ENCODE measurements around the gene MST1R.

MST1R gene

DNA sequence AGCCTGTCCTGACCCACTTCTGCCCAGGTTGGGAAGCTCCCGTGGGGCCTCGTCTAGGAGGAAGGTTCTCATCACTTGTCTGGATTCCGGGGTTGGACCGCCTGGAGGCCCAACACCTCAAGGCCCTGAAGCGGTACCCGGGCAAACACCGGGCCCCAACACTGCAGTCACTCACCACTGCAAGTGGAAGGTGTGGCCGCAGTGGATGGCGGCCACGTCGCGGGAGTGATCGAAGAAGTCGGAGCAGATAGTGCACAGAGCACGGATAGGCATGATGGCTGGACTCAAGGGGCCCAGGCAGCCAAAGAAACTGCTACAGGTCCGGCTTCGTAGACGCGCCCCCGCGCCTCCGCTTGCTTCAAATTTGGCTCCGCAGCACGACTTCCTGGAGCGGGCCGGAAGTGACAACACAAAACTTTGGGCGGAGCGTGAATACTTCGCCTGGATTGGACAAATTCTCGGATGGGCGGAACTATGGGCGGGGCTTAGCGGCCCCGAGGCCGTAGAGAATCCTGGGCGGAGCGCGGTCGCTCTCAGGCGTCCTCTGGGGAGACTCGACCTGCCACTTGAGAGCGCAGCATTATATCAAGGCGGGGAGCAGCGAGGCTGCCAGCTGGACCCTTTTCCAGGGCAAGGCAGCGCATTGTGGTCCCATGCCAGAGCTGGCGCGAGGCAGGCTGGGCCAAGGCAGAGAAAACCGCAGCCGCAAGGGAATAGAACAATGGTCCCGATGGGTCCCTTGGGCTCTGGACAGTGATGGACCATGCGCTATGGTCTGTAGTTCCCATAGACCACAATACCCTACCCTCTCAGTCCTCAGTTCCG, 47.3 kb downstream of the MST1R start, which contains the start of gene TRAIP:
TSS of gene TRAIP (minus strand) at position 384 of the 825 bp plus-strand sequence. CDS start at position 273, 111 bp downstream.
- H3K4me3 ChIP-seq (ENCODE audit: low read length): peak within 1 kb of the TSS; percentile 83
- TF ChIP-seq, protein P1, sequence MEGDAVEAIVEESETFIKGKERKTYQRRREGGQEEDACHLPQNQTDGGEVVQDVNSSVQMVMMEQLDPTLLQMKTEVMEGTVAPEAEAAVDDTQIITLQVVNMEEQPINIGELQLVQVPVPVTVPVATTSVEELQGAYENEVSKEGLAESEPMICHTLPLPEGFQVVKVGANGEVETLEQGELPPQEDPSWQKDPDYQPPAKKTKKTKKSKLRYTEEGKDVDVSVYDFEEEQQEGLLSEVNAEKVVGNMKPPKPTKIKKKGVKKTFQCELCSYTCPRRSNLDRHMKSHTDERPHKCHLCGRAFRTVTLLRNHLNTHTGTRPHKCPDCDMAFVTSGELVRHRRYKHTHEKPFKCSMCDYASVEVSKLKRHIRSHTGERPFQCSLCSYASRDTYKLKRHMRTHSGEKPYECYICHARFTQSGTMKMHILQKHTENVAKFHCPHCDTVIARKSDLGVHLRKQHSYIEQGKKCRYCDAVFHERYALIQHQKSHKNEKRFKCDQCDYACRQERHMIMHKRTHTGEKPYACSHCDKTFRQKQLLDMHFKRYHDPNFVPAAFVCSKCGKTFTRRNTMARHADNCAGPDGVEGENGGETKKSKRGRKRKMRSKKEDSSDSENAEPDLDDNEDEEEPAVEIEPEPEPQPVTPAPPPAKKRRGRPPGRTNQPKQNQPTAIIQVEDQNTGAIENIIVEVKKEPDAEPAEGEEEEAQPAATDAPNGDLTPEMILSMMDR (conservative IDR thresholded peaks at IDR 0.05; ENCODE audit: low read depth, low read length): no peak
- peak; percentile 62 for DNase-seq (ENCODE audit: low read depth)

DNA sequence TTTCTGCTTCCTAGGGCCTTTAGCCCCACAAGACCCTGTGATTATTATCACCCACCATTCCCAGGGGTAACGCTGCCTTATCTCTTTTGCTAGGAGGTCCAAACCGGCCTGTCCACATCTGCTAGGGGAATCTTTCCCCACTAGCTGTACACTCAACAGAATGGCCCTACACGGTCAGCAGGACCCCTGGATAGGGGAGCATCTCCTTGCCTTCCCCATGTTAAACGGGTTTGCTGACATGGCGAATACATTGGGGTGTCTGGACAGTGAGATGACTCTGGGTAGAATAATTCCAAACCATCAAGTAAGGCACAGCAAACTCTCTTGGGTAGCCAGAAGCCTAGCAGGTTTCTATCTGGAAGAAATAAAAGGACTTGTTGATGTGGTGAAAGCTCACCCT, 48.0 kb downstream of the MST1R start:
- TF ChIP-seq, protein P1 (conservative IDR thresholded peaks at IDR 0.05; ENCODE audit: low read depth, low read length): no peak
- H3K4me3 ChIP-seq (ENCODE audit: low read length): peak overlapping the region; percentile 83
- no peak for DNase-seq (ENCODE audit: low read depth)

DNA sequence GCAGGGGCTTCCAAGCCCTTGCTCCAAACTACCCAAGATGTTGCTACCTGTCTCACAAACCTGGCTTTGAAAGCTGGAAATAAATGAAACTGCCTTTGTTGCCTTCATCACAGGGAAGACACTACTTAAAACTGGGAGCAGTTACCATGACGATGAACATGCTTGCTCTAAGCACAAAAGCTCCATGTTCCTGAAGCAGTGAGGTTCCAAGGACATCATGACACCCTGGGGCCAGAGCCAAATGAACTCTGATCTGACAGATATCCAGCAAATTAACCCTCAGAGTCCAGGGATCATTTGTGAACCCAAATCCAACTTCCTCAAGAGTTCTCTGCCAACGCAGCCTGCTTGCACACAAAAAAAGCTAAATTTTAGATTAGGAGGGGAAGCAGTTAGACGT, 58.0 kb downstream of the MST1R start:
- H3K4me3 ChIP-seq (ENCODE audit: low read length): no peak overlapping the region
- no peak for DNase-seq (ENCODE audit: low read depth)
- TF ChIP-seq, protein P1 (conservative IDR thresholded peaks at IDR 0.05; ENCODE audit: low read depth, low read length): no peak

DNA sequence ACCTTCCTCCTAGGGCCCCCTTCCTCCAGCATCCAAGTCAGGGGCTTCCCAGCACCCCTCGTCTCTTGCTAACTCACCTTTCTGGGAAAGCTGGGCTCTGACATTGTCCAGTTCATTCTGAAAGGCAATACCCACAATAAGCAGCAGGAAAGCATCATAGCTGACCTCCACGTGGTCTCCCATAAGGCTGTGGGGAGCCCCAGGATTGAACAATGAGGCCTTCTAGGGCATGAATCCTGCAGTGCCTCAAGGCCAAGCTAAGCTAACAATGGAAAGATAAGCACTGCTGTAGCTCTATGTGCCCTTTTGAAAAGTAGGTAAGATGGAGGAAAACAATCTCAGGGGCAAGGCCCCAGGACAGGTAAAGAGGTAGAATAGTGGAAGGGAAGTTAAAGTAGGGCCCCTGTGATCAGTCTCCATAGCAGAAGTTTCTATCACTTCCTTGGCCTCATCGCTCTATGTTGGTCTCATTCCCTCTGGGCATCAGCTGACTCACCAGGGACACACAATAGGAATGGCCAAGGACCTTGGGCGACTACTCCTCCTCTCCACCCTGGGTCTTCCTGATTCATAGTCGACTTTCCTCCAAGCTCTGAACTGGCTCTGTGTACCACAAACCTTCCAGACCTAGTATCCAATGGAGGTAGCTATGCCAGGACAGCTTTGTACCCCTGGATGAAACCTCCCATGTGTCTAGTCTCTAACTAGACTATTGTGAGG, 59.0 kb downstream of the MST1R start:
- TF ChIP-seq, protein P1 (conservative IDR thresholded peaks at IDR 0.05; ENCODE audit: low read depth, low read length): no peak
- DNase-seq (ENCODE audit: low read depth): no peak
- no peak overlapping the region for H3K4me3 ChIP-seq (ENCODE audit: low read length)

DNA sequence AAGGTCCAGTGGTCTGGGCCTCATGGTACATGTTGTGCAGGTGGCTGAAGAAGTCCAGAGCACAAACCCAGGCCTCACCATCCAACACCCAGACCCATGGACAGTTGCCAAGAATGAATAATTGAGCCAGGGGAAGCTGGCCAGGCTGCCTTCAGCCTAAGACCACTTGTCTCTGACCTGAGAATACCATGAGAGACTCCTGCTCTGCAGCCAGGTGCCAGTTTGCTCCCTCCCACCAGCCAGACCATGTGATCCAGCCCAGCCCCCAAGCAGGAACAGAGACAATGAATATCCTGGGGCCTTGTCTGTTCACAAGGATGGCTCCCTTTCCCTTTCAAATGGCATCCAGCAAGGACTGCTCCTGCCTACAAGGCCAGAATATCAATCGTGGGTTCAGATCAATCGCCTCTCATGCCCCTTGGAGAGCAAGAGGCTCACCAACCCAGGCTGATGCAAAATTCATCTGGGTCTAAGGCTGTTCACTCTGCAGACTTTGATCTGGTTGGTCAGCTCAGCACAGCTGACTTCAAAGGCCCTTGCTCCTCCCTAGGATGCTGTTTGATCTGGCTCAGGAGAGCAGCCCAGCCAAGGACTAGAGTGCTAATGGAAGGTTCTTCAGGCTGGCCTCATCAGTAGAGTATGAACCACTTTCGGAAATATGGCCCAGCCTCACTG, 60.7 kb downstream of the MST1R start:
- no peak overlapping the region for H3K4me3 ChIP-seq (ENCODE audit: low read length)
- TF ChIP-seq, protein P1 (conservative IDR thresholded peaks at IDR 0.05; ENCODE audit: low read depth, low read length): no peak
- no peak for DNase-seq (ENCODE audit: low read depth)

DNA sequence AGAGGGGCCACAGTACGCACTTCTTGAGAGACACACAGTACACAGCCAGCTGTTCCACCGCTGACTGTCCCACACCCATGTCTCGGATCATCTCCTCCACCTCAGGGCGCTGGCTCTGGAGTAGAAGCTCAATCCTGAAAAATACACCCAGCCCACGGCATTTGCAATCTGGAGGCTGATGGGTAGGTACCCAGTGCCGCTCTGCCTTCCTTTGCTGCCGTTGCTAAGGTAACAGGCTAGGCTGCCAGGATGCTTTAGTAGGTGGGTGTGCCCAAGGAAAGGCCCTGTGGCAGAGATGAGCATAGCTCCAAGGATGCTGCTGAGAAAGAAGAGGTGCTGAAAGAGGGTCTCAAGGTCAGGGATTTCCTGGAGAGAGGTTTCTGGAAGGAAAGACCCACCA, 61.9 kb downstream of the MST1R start:
- no peak overlapping the region for H3K4me3 ChIP-seq (ENCODE audit: low read length)
- TF ChIP-seq, protein P1 (conservative IDR thresholded peaks at IDR 0.05; ENCODE audit: low read depth, low read length): no peak
- DNase-seq (ENCODE audit: low read depth): no peak

Data from retinal pigment epithelial cell (primary cell).